HEK293 (cell line): ENCODE data around the gene HSPA2.

Source experiments
- CTCF ChIA-PET: fragments of 350-600 bp; formaldehyde crosslinking; extraction: SDS; loops from one replicate; lab custom pipeline; 2021; ENCODE audit warnings: antibody characterized with exemption; lab: Yijun Ruan, JAX
- POLR2A ChIA-PET: fragments of 300-600 bp; formaldehyde crosslinking; extraction: SDS; loops from one replicate; lab custom pipeline; 2020; ENCODE audit warnings: antibody characterized with exemption, inconsistent platforms; lab: Yijun Ruan, JAX
- H3K27ac ChIP-seq: fragments of 200-500 bp; sonication (Bioruptor generic); 2 replicates; pipeline ENCODE4 v1.5.1; 2014; ENCODE audit warnings: low read depth, low read length, control low read depth, inconsistent platforms; ENCODE audit errors: extremely low read depth
- H3K36me3 ChIP-seq, 2 experiments: fragments of 200-500 bp in 1 of 2; sonication (Bioruptor generic) in 1 of 2; 1 replicate in 1 of 2; 2 replicates in 1 of 2; pipeline ENCODE4 v1.5.1; 2014 to 2017; ENCODE audit warnings: inconsistent platforms in 2 of 2, low read length in 2 of 2; ENCODE audit not compliant: control insufficient read depth in 2 of 2, insufficient read depth in 1 of 2
- H3K4me1 ChIP-seq: fragments of 200-500 bp; sonication (Bioruptor generic); 2 replicates; pipeline ENCODE4 v1.5.1; 2014; ENCODE audit warnings: mild to moderate bottlenecking, low read length, inconsistent platforms; ENCODE audit not compliant: control insufficient read depth, insufficient read depth
- H3K4me3 ChIP-seq: 2 replicates; pipeline ENCODE4 v1.5.1; 2011; ENCODE audit warnings: low read depth, mild to moderate bottlenecking, control low read depth, low read length, moderate library complexity
- H3K9me3 ChIP-seq: fragments of 200-500 bp; sonication (Bioruptor generic); 2 replicates; pipeline ENCODE4 v1.5.1; 2014; ENCODE audit warnings: low read depth, low read length, inconsistent platforms; ENCODE audit not compliant: control insufficient read depth, insufficient read depth
- HOXA7 ChIP-seq: sonication (generic); formaldehyde crosslinking; IDR thresholded peaks from 2 replicates; pipeline ENCODE4 v1.8.1; 2022; ENCODE audit warnings: missing genetic modification reagents, borderline replicate concordance
- KLF1 ChIP-seq: fragments of 450-650 bp; formaldehyde crosslinking; IDR thresholded peaks from 2 replicates; pipeline ENCODE4 v1.5.1; 2016; ENCODE audit warnings: missing biosample characterization, missing genetic modification characterization
- OVOL3 ChIP-seq: fragments of 450-650 bp; formaldehyde crosslinking; IDR thresholded peaks from 2 replicates; pipeline ENCODE4 v1.5.1; 2016; ENCODE audit warnings: missing biosample characterization, missing genetic modification characterization
- REPIN1 ChIP-seq: fragments of 450-650 bp; formaldehyde crosslinking; IDR thresholded peaks from 2 replicates; pipeline ENCODE4 v1.5.1; 2017; ENCODE audit warnings: missing biosample characterization, missing genetic modification characterization, low read depth
- ZBTB17 ChIP-seq: fragments of 450-650 bp; formaldehyde crosslinking; IDR thresholded peaks from 2 replicates; pipeline ENCODE4 v1.5.1; 2016; ENCODE audit warnings: missing biosample characterization, missing genetic modification characterization
- ZBTB21 ChIP-seq: fragments of 450-650 bp; formaldehyde crosslinking; IDR thresholded peaks from 2 replicates; pipeline ENCODE4 v1.5.1; 2017; ENCODE audit warnings: missing biosample characterization, missing genetic modification characterization
- ZBTB8A ChIP-seq: fragments of 450-650 bp; formaldehyde crosslinking; IDR thresholded peaks from 2 replicates; pipeline ENCODE4 v1.5.1; 2016; ENCODE audit warnings: missing biosample characterization, missing genetic modification characterization
- ZNF121 ChIP-seq: fragments of 450-650 bp; formaldehyde crosslinking; IDR thresholded peaks from 2 replicates; pipeline ENCODE4 v1.5.1; 2016; ENCODE audit warnings: missing biosample characterization, missing genetic modification characterization
- ZNF157 ChIP-seq: fragments of 450-650 bp; formaldehyde crosslinking; IDR thresholded peaks from 2 replicates; pipeline ENCODE4 v1.5.1; 2016; ENCODE audit warnings: missing biosample characterization, missing genetic modification characterization
- ZNF211 ChIP-seq: fragments of 450-650 bp; formaldehyde crosslinking; IDR thresholded peaks from 2 replicates; pipeline ENCODE4 v1.5.1; 2016; ENCODE audit warnings: low read depth, missing biosample characterization, missing genetic modification characterization
- ZNF23 ChIP-seq: fragments of 450-650 bp; formaldehyde crosslinking; IDR thresholded peaks from 2 replicates; pipeline ENCODE4 v1.5.1; 2016; ENCODE audit warnings: missing biosample characterization, missing genetic modification characterization, borderline replicate concordance
- ZNF274 ChIP-seq, 2 experiments: fragments of 200-500 bp in 1 of 2; fragments of 450-650 bp in 1 of 2; sonication (Bioruptor generic) in 1 of 2; formaldehyde crosslinking in 1 of 2; IDR thresholded peaks; 2 replicates each; pipeline versions ENCODE4 v1.5.1 to v1.6.1; 2014 to 2016; ENCODE audit warnings: borderline replicate concordance in 1 of 2, inconsistent platforms in 1 of 2, low read length in 1 of 2, missing biosample characterization in 1 of 2, missing genetic modification characterization in 1 of 2
- ZNF354C ChIP-seq: fragments of 450-650 bp; formaldehyde crosslinking; IDR thresholded peaks from 2 replicates; pipeline ENCODE4 v1.5.1; 2016; ENCODE audit warnings: missing biosample characterization, missing genetic modification characterization, low read depth, borderline replicate concordance
- ZNF416 ChIP-seq: fragments of 450-650 bp; formaldehyde crosslinking; IDR thresholded peaks from 2 replicates; pipeline ENCODE4 v1.5.1; 2016; ENCODE audit warnings: missing biosample characterization, missing genetic modification characterization
- ZNF473 ChIP-seq: fragments of 450-650 bp; formaldehyde crosslinking; IDR thresholded peaks from 2 replicates; pipeline ENCODE4 v1.5.1; 2017; ENCODE audit warnings: missing biosample characterization, missing genetic modification characterization
- ZNF501 ChIP-seq: fragments of 450-650 bp; formaldehyde crosslinking; IDR thresholded peaks from 2 replicates; pipeline ENCODE4 v1.5.1; 2016; ENCODE audit warnings: missing biosample characterization, missing genetic modification characterization
- ZNF571 ChIP-seq: fragments of 450-650 bp; formaldehyde crosslinking; IDR thresholded peaks from 2 replicates; pipeline ENCODE4 v1.5.0; 2017; ENCODE audit warnings: missing biosample characterization, missing genetic modification characterization
- ZNF610 ChIP-seq: fragments of 450-650 bp; formaldehyde crosslinking; IDR thresholded peaks from 2 replicates; pipeline ENCODE4 v1.5.1; 2016; ENCODE audit warnings: missing biosample characterization, missing genetic modification characterization, borderline replicate concordance
- ZNF830 ChIP-seq: fragments of 450-650 bp; IDR thresholded peaks from 2 replicates; pipeline ENCODE4 v1.5.0; 2018; ENCODE audit warnings: missing biosample characterization, missing genetic modification characterization, low read depth, mild to moderate bottlenecking, moderate library complexity
- TF ChIP-seq, protein P1 (sequence below): fragments of 450-650 bp; formaldehyde crosslinking; IDR thresholded peaks from 2 replicates; pipeline ENCODE4 v1.5.1; 2016; ENCODE audit warnings: missing biosample characterization, missing genetic modification characterization
- TF ChIP-seq, protein P2 (sequence below): fragments of 450-650 bp; formaldehyde crosslinking; IDR thresholded peaks from 2 replicates; pipeline ENCODE4 v1.5.1; 2016; ENCODE audit warnings: missing biosample characterization, missing genetic modification characterization
- TF ChIP-seq, protein P3 (sequence below): sonication (generic); formaldehyde crosslinking; IDR thresholded peaks from 2 replicates; pipeline ENCODE4 v1.8.1; 2022; ENCODE audit warnings: mild to moderate bottlenecking, moderate library complexity, missing genetic modification reagents
- TF ChIP-seq, protein P4 (sequence below): fragments of 450-650 bp; formaldehyde crosslinking; IDR thresholded peaks from 2 replicates; pipeline ENCODE4 v1.5.1; 2016; ENCODE audit warnings: missing biosample characterization, missing genetic modification characterization, borderline replicate concordance

HSPA2 gene

DNA sequence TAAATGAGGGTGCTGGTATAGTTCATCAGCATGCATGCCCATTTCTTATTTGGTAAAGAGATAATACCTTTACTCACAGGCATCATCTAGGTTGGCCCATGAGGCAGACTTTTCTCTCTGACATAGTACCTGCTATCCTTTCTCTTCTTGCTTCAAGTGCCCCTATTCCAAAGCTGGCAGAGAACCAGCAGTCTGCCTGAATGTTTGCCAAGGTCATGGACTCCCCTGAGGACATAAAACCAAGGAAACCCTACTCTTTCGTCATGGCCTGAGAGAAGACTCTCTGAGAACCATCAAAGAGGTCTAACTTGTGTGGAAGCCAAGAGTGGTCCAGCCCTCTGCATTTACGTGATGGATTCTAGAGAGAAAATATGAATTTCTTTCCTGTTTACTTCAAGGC lies 21.1 kb downstream of the HSPA2 start:
- Histone ChIP-seq H3K4me1 (no peaks in the 10 kb centered on the region; the same call in 1 of the 2 replicates), H3K9me3 (no peaks in the 10 kb centered on the region), H3K27ac (no peak overlapping the region), H3K4me3 (no peak overlapping the region), H3K36me3 (no peaks in the 10 kb centered on the region)
- ChIA-PET POLR2A (interaction anchor here (1.0 kb wide), 1 partner anchor 21 kb away, joined by 3 read pairs; the partner anchor contains the start of gene HSPA2), CTCF (interaction anchor here (1.2 kb wide), 1 partner anchor 111 kb away, joined by 3 read pairs; no protein-coding TSS in a partner anchor)
- TF ChIP-seq ZNF211 (tag by site-specific recombination) (no peak), ZNF473 (no peak), ZBTB17 (tag by site-specific recombination) (no peak), ZNF354C (no peak), ZBTB21 (tag by site-specific recombination) (no peak), ZNF501 (tag by site-specific recombination) (no peak), ZNF157 (tag by site-specific recombination) (no peak), ZNF121 (tag by site-specific recombination) (no peak), ZNF416 (tag by site-specific recombination) (no peak), ZNF830 (tag by site-specific recombination) (no peak), ZBTB8A (tag by site-specific recombination) (no peak)
- TF ChIP-seq, protein P1, sequence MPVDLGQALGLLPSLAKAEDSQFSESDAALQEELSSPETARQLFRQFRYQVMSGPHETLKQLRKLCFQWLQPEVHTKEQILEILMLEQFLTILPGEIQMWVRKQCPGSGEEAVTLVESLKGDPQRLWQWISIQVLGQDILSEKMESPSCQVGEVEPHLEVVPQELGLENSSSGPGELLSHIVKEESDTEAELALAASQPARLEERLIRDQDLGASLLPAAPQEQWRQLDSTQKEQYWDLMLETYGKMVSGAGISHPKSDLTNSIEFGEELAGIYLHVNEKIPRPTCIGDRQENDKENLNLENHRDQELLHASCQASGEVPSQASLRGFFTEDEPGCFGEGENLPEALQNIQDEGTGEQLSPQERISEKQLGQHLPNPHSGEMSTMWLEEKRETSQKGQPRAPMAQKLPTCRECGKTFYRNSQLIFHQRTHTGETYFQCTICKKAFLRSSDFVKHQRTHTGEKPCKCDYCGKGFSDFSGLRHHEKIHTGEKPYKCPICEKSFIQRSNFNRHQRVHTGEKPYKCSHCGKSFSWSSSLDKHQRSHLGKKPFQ (tag by site-specific recombination), result no peak
- TF ChIP-seq, protein P2, sequence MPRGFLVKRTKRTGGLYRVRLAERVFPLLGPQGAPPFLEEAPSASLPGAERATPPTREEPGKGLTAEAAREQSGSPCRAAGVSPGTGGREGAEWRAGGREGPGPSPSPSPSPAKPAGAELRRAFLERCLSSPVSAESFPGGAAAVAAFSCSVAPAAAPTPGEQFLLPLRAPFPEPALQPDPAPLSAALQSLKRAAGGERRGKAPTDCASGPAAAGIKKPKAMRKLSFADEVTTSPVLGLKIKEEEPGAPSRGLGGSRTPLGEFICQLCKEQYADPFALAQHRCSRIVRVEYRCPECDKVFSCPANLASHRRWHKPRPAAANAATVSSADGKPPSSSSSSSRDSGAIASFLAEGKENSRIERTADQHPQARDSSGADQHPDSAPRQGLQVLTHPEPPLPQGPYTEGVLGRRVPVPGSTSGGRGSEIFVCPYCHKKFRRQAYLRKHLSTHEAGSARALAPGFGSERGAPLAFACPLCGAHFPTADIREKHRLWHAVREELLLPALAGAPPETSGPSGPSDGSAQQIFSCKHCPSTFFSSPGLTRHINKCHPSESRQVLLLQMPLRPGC (tag by site-specific recombination), result no peak

DNA sequence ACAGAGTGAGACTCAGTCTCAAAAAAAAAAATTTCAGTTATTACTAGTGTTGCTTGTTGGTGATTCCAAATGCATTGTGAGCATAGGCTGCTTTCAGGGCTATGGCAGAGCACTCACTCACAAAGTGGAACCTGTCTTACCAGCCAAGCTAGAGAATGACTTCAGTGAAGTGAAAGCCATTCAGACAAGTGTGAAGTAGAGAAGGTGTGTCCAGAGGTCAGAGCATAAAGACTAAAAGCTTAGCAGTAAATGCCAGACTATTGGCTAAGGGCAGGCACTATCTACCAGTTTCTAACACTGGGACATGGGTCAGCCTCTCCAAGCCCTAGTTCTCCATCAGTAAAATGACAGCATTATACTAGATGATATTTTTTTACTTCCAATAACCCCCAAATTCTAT lies 21.9 kb downstream of the HSPA2 start:
- no peaks in the 10 kb centered on the region for H3K36me3 ChIP-seq
- no peak for TF ChIP-seq HOXA7 (CRISPR knock-in tag)
- TF ChIP-seq, protein P3, sequence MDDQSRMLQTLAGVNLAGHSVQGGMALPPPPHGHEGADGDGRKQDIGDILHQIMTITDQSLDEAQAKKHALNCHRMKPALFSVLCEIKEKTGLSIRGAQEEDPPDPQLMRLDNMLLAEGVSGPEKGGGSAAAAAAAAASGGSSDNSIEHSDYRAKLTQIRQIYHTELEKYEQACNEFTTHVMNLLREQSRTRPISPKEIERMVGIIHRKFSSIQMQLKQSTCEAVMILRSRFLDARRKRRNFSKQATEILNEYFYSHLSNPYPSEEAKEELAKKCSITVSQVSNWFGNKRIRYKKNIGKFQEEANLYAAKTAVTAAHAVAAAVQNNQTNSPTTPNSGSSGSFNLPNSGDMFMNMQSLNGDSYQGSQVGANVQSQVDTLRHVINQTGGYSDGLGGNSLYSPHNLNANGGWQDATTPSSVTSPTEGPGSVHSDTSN (CRISPR knock-in tag), result no peak
- TF ChIP-seq, protein P2 (tag by site-specific recombination), result no peak
- TF ChIP-seq, protein P4, sequence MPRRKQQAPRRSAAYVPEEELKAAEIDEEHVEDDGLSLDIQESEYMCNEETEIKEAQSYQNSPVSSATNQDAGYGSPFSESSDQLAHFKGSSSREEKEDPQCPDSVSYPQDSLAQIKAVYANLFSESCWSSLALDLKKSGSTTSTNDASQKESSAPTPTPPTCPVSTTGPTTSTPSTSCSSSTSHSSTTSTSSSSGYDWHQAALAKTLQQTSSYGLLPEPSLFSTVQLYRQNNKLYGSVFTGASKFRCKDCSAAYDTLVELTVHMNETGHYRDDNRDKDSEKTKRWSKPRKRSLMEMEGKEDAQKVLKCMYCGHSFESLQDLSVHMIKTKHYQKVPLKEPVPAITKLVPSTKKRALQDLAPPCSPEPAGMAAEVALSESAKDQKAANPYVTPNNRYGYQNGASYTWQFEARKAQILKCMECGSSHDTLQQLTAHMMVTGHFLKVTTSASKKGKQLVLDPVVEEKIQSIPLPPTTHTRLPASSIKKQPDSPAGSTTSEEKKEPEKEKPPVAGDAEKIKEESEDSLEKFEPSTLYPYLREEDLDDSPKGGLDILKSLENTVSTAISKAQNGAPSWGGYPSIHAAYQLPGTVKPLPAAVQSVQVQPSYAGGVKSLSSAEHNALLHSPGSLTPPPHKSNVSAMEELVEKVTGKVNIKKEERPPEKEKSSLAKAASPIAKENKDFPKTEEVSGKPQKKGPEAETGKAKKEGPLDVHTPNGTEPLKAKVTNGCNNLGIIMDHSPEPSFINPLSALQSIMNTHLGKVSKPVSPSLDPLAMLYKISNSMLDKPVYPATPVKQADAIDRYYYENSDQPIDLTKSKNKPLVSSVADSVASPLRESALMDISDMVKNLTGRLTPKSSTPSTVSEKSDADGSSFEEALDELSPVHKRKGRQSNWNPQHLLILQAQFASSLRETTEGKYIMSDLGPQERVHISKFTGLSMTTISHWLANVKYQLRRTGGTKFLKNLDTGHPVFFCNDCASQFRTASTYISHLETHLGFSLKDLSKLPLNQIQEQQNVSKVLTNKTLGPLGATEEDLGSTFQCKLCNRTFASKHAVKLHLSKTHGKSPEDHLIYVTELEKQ (tag by site-specific recombination), result no peak
- TF ChIP-seq OVOL3 (tag by site-specific recombination), result no peak
- TF ChIP-seq ZNF501 (tag by site-specific recombination), result no peak
- no peak for TF ChIP-seq ZNF211 (tag by site-specific recombination)
- TF ChIP-seq ZBTB17 (tag by site-specific recombination), result no peak
- no peak for TF ChIP-seq ZNF274 (IDR thresholded peaks at IDR 0.05; ENCODE audit: low read length)
- no peak for TF ChIP-seq ZNF274 (tag by site-specific recombination; IDR thresholded peaks at IDR 0.05; ENCODE audit: borderline replicate concordance)
- TF ChIP-seq ZNF610 (tag by site-specific recombination), result no peak
- no peak for TF ChIP-seq ZNF23
- TF ChIP-seq ZNF830 (tag by site-specific recombination), result no peak
- no peak for TF ChIP-seq KLF1
- no peak for TF ChIP-seq REPIN1 (tag by site-specific recombination)
- TF ChIP-seq ZNF571 (tag by site-specific recombination), result no peak
- H3K4me3 ChIP-seq, result no peak overlapping the region
- ChIA-PET POLR2A (no interaction called here), CTCF (interaction anchor here (1.6 kb wide), 1 partner anchor 75 kb away, joined by 6 read pairs; no protein-coding TSS in a partner anchor)
- H3K27ac ChIP-seq, result no peak overlapping the region
- no peaks in the 10 kb centered on the region; the same call in 1 of the 2 replicates for H3K4me1 ChIP-seq
- H3K9me3 ChIP-seq, result no peaks in the 10 kb centered on the region
